Measurements from ENCODE around the gene LRRC72.

- TF ChIP-seq CTCF (conservative IDR thresholded peaks at IDR 0.05 in 1 of 2, IDR thresholded peaks at IDR 0.05 in 1 of 2; ENCODE audit: low read depth in 1 of 2, low read length in 2 of 2) (no peak), EZH2 (IDR thresholded peaks at IDR 0.05; ENCODE audit: low read length, missing control alignments) (no peak)
Observed at GRCh38 chr7:16626388-16626787, 99.8 kb downstream of the LRRC72 start.

All from fibroblast of lung (primary cell).